ENCODE measurements around the gene SYT4. TPM values are rescaled to one million over a fixed set of nuclear protein-coding genes. Genes with fewer than 3 reads are reported as not detected.

The SYT4 gene
- total and polyA plus RNA-seq, 9 of the 15 experiments (the other 6 are each of a cell fraction or from before 2014, with no cell fraction given) = not detected

DNA sequence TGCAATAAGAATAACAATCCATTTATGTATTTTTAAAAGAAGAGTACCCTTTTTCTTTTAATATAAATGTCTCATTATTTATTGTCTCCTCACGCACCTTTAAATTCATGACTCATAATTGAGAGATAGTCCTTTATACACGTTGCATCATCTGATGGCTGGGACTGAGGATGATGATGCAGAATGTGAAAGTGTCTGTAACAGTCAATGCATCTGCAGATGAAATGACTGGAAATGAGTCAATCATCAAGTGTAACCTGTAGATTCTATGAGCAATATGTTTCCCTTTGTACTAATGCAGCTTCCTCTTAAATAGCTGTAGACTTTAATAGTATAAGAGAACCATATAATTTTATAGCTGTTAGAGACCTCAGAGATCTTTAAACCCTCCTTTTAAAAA lies 26.1 kb upstream of the SYT4 start:
- no peaks in the 10 kb centered on the region for H3K9me1 ChIP-seq (ENCODE audit: control insufficient read depth, insufficient read depth, low read length)
- no peaks in the 10 kb centered on the region; the same call in 1 of the 2 replicates for H3K9me3 ChIP-seq (replicated peaks; ENCODE audit: control insufficient read depth, insufficient read depth, low read depth, low read length)
- WGBS (ENCODE audit: insufficient coverage, low coverage, missing lambda C conversion rate) = 0% methylated on average over 2 of the region's 2 CpGs
- intact Hi-C loops (cut with micrococcal nuclease) (no loop called here), in situ Hi-C loops (cut with MboI) (no loop called here)
- FAIRE-seq (no peak), DNase-seq (ENCODE audit: extremely low read depth in 1 of 4, low spot score in 3 of 4) (no peak), ATAC-seq (no peak)
- no peak overlapping the region for H2AFZ ChIP-seq (ENCODE audit: low read depth, low read length)
- H3K36me3 ChIP-seq (ENCODE audit: control insufficient read depth, insufficient read depth, low read length) = no peaks in the 10 kb centered on the region
- no peak overlapping the region for H3K9ac ChIP-seq (ENCODE audit: insufficient read depth in 1 of 2, low read depth in 2 of 2, low read length in 2 of 2)
- H3K27me3 ChIP-seq (ENCODE audit: control insufficient read depth in 2 of 2, insufficient read depth in 2 of 2, low read length in 2 of 2) = no peaks in the 10 kb centered on the region
- no TSS peak for BruUV-seq (replicated peaks)
- H3K79me2 ChIP-seq (ENCODE audit: control insufficient read depth, insufficient read depth, low read length) = no peaks in the 10 kb centered on the region
- no peak overlapping the region for H3K27ac ChIP-seq (ENCODE audit: extremely low read depth, low read depth, low read length)
- H3K4me1 ChIP-seq (replicated peaks in 1 of 2; ENCODE audit: control insufficient read depth in 2 of 2, insufficient read depth in 2 of 2, low read length in 2 of 2) = no peaks in the 10 kb centered on the region
- ChIA-PET CTCF (ENCODE audit: low intra/inter-chr PET ratio) (no interaction called here), POLR2A (no interaction called here)
- no peak overlapping the region for H3K4me3 ChIP-seq
- TF ChIP-seq, protein P1, sequence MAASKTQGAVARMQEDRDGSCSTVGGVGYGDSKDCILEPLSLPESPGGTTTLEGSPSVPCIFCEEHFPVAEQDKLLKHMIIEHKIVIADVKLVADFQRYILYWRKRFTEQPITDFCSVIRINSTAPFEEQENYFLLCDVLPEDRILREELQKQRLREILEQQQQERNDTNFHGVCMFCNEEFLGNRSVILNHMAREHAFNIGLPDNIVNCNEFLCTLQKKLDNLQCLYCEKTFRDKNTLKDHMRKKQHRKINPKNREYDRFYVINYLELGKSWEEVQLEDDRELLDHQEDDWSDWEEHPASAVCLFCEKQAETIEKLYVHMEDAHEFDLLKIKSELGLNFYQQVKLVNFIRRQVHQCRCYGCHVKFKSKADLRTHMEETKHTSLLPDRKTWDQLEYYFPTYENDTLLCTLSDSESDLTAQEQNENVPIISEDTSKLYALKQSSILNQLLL (CRISPR knock-in tag; IDR thresholded peaks at IDR 0.05; ENCODE audit: borderline replicate concordance) = no peak
- TF ChIP-seq ELF1 (tag; IDR thresholded peaks at IDR 0.05) = no peak
- TF ChIP-seq, protein P2, sequence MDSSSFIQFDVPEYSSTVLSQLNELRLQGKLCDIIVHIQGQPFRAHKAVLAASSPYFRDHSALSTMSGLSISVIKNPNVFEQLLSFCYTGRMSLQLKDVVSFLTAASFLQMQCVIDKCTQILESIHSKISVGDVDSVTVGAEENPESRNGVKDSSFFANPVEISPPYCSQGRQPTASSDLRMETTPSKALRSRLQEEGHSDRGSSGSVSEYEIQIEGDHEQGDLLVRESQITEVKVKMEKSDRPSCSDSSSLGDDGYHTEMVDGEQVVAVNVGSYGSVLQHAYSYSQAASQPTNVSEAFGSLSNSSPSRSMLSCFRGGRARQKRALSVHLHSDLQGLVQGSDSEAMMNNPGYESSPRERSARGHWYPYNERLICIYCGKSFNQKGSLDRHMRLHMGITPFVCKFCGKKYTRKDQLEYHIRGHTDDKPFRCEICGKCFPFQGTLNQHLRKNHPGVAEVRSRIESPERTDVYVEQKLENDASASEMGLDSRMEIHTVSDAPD (CRISPR knock-in tag; IDR thresholded peaks at IDR 0.05) = no peak
- TF ChIP-seq, protein P3, sequence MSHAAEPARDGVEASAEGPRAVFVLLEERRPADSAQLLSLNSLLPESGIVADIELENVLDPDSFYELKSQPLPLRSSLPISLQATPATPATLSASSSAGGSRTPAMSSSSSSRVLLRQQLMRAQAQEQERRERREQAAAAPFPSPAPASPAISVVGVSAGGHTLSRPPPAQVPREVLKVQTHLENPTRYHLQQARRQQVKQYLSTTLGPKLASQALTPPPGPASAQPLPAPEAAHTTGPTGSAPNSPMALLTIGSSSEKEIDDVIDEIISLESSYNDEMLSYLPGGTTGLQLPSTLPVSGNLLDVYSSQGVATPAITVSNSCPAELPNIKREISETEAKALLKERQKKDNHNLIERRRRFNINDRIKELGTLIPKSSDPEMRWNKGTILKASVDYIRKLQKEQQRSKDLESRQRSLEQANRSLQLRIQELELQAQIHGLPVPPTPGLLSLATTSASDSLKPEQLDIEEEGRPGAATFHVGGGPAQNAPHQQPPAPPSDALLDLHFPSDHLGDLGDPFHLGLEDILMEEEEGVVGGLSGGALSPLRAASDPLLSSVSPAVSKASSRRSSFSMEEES (CRISPR knock-in tag; IDR thresholded peaks at IDR 0.05) = no peak
- TF ChIP-seq CREBBP (IDR thresholded peaks at IDR 0.05; ENCODE audit: low read depth, low read length) = no peak
- no peak for TF ChIP-seq ZSCAN32 (CRISPR knock-in tag; IDR thresholded peaks at IDR 0.05)
- TF ChIP-seq ZNF408 (CRISPR knock-in tag; IDR thresholded peaks at IDR 0.05; ENCODE audit: low read depth) = no peak
- no peak for TF ChIP-seq FIP1L1 (IDR thresholded peaks at IDR 0.05; ENCODE audit: low read depth, low read length, poor library complexity, severe bottlenecking)
- no peak for TF ChIP-seq ZNF584 (CRISPR knock-in tag; IDR thresholded peaks at IDR 0.05; ENCODE audit: low read depth)
- no peak for TF ChIP-seq TAL1 (IDR thresholded peaks at IDR 0.05)
- TF ChIP-seq, protein P4, sequence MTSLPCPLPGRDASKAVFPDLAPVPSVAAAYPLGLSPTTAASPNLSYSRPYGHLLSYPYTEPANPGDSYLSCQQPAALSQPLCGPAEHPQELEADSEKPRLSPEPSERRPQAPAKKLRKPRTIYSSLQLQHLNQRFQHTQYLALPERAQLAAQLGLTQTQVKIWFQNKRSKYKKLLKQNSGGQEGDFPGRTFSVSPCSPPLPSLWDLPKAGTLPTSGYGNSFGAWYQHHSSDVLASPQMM (CRISPR knock-in tag; IDR thresholded peaks at IDR 0.05) = no peak
- no peak for TF ChIP-seq ZNF232 (CRISPR knock-in tag; IDR thresholded peaks at IDR 0.05)
- no peak for TF ChIP-seq ZNF146 (CRISPR knock-in tag; IDR thresholded peaks at IDR 0.05; ENCODE audit: unreplicated experiment)
- TF ChIP-seq, protein P5, sequence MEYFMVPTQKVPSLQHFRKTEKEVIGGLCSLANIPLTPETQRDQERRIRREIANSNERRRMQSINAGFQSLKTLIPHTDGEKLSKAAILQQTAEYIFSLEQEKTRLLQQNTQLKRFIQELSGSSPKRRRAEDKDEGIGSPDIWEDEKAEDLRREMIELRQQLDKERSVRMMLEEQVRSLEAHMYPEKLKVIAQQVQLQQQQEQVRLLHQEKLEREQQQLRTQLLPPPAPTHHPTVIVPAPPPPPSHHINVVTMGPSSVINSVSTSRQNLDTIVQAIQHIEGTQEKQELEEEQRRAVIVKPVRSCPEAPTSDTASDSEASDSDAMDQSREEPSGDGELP (CRISPR knock-in tag; IDR thresholded peaks at IDR 0.05; ENCODE audit: borderline replicate concordance) = no peak
- no peak for TF ChIP-seq WHSC1 (IDR thresholded peaks at IDR 0.05; ENCODE audit: low read length)
- no peak for TF ChIP-seq ZFP36 (IDR thresholded peaks at IDR 0.05; ENCODE audit: low read depth, low read length, partially characterized antibody)
- no peak overlapping the region for H3K4me2 ChIP-seq (ENCODE audit: insufficient read depth, low read length)
- no peaks in the 10 kb centered on the region for H4K20me1 ChIP-seq (replicated peaks; ENCODE audit: control insufficient read depth, insufficient read depth, low read length)
